Stimulated activated CD8-positive, alpha-beta memory T cell treated with anti-CD3 and anti-CD28 coated beads, Interleukin-15, amount 100 ng/mL, for 48 hours (primary cell): ENCODE data around the gene CACNA1D.

Source experiments
- DNase-seq, 2 donors: peaks; one replicate each; pipeline ENCODE4 v3.0.0-alpha.2; 2020; ENCODE audit warnings: low read depth in 2 of 2

The CACNA1D gene

DNA sequence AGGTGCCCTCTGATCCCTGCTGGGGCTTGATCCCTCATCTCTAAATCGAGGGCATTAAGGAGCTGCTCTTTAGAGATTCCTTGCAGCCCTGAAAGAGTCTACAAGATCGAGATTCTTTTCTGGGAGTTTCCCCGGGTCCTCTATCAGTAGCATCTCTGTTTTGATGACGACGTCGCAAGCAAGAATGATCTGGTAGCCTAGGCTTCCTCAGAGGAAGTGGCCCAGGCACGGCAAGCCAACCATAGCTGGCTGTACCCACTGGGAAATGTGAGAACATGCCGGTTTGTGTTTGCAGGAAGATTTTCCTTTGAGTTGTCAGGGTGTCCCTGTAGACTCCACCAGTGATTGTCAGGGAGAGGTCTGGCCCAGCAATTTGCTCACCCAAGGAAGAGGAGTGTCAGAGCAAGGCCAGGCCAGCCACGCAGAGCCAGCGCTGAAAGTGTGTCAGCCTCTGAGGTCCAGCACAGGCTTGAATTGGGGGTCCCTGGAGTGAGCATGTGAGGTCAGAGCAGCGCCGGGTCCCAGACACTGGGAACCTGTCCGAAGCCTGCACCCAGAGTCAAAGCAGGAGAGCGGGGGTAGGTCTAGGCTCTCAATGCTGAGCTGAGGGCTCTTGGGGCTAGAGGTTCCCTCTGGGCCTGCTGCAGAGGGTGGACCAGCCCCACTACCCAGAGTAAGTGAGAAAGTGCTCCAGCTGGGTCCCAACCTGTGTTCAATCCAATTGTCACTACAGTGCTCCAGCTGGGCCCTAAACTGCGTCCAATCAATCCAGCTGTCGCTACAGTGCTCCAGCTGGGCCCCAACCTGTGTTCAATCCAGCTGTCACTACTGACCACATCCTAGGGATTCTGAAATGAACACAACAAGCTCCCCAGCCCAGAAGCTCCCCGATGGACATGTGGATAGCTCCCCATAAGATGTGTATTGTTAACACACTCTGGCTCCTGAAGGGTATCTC is 256.1 kb downstream of the CACNA1D start:
- no peak for DNase-seq

DNA sequence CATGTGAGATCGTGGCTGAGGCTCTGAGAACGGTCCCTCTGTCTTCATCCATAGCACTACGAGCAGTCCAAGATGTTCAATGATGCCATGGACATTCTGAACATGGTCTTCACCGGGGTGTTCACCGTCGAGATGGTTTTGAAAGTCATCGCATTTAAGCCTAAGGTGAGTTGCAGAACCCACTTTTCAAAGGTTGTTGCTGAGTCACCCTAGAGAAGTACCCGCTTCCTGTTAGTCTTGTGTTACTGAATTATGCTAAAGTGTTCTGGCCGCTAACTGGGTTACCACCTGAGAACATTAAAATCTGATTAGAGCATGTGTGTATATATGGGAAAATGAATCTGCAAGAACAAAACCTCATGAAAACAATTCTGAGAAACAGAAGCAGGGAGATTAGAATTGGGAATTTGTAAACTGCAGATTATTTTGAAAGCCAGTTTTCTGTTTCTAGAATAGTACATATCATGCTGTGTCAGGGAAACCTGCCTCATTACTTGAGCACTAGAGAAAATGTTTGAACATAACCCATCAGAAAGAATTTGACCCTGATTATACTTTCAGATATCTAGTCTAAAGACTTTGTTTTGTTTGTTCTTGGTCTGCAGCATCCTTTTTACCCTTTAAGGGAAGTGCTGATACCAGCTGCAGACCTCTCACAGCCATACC is 259.2 kb downstream of the CACNA1D start:
- DNase-seq, result no peak

DNA sequence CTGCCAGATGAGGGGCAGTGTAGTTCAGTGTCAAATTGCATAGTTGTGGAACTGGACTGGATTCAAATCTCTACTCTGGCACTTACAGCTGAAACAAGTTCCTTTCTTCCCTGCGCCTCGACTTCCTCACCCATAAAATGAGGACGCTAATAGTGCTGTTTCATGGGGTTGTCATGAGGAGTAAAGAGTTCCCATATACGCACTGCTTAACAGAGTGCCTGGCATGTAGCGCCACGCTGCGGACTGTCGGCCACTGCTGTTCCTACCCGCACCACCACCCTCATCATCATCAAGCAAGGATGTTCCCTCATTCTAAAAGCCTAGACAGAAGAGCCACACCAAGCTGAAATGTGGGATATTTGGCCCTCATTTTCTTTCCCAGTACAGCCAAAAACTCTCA is 259.9 kb downstream of the CACNA1D start:
- DNase-seq, result no peak

DNA sequence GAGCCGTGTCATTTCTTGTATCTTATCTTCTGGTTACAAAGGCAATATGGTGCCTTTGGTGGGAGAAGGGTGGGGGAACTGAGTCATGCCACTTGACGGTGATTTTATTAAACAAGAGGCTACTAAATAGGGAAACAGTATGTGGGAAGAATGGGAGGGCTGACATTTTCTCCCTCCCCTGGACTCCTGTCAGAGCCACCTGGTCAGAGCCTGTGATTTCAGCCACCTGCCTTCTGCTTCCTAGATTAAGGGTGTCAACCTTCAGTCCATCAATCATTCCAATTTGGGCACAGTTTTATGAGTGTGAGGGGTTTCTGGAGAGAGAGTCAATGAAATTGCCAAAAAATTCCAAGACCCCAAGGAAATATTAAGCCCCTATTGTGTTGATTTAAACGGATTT is 264.4 kb downstream of the CACNA1D start:
- no peak for DNase-seq

DNA sequence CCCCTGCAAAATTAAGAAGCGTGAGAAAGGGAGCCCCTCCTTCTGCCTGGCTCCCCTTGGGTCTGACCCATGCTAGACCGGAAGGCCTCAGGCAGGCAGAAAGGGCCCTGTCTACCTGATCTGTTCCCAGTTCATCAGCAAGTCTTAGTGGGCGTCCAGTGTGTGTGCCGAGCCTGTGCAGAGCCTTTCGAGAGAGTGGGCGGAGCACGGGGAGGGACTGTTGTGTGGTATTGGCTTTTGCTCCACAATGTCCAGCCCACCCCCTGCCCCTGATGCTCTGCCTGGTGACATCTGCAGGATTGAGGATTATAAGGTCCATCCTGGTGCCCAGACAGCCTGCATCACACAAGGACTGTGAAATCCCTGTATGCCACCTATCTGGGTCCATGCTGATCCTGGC is 268.9 kb downstream of the CACNA1D start:
- DNase-seq, result no peak

DNA sequence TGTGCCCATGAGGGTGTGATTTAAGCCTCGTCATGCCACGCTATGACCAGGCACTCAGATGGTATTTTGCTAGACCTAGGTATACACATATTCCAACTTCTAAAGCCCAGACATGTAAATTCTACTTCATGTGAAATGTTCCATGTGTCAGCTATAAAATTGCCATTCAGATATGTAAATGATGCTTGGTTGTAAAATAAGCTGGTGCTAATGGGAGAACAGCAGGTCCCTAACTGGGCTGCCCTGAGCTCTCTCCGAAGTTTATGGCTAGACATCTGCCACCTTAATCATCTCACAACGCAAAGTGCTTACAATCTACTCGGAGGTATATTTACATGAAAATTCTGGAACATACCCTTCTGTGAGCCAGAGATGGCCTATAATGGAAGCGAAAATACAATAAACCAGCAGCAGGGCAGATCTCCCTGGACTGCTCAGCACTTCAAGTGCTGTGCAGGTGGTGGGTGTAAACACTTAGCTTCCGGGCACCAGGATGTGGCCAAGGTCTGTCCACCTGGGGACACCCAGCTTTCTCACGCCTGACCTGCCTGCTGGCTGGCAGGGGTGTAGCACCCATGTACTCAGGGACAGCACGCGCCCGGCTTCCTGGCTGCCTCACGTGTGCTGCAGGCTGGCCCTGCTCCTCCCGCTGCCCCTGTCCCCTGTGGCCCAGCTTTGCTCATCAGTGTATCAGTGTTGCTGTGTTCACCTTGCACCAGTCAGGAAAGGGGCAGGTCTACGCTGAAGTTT is 269.8 kb downstream of the CACNA1D start:
- DNase-seq, result no peak

DNA sequence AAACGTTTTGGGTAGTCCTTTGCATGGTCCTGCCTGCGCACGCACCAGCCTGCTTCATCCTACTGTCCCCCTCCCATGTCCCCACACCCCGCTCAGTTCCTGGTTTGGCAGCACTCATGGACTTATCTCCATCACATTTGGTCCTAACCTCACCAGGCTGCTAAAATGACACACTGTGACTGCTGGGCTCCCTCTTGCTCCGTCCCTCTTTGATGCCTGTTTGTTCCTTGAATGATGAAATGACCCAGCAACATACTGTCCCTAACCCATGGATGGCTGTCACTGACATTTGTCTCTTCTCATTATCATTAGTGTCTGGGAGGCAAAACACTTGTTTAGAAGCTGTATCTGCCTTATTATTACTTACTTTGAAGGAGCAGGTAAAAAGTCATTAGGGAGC is 271.3 kb downstream of the CACNA1D start:
- DNase-seq, result no peak

DNA sequence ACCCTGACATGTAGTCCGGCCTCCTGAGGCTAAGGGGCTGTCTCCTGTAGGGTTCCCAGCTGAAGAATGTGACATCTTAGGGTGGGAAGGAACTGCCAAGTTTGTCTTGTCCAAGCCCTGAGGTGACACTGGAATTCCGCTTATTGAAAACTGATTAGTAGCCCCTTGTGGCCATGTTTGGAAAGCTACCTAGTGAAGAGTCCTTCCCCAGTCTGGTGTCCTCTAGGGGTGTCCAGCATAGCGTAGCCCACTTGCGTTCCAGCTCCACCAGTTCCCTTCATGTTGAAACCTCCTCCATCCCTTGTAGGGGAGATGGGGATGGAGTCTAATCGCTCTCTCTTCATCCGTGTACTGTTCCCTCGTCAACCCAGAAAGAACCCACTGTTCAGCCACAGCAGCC is 272.3 kb downstream of the CACNA1D start:
- DNase-seq, result no peak

DNA sequence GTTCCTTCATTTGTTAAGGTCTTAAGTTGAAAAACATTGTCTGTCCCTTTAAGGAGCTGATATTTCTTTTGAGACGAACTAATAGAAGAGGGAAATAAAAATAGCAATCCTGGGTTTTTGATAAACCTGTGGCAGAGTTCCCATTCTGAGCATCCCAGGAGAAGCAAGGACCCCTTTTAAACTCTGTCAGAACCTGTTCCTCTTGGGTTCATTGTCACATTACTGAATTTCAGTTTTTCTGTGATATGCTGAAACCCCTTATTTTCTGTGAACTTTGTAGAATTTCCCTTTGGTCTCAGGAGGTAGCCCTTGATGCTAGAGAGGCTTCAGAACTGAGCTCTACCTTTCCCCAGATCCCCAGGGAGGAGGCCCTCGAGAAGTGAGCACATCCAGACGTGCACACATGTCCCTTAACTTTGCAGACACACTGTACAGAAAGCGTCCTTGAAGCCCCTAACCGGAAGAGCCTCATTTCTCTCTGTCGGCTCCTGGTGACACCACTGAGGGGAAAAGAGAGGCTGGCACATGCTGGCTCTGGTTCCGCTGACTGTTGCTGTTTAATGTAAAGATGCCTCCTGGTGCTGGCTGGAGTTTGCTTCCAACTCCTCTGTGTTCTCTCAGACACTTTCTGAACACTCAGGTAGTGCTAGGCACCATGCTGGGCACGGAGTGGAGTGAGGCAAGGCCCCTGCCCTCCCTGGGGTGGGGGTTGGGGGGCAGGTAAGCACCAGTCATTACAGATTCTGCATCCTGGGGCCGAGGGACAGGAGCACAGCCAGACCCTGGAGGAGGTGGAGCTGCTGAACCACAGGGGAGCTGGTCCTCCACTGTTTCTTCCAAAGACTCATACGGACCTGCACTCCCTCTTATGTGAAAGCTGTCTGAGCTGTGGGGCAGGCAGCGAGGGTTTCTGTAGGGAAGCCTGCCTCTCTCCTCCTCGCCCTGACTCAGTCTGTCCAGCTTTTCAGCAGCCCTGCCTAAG is 274.4 kb downstream of the CACNA1D start:
- no peak for DNase-seq

DNA sequence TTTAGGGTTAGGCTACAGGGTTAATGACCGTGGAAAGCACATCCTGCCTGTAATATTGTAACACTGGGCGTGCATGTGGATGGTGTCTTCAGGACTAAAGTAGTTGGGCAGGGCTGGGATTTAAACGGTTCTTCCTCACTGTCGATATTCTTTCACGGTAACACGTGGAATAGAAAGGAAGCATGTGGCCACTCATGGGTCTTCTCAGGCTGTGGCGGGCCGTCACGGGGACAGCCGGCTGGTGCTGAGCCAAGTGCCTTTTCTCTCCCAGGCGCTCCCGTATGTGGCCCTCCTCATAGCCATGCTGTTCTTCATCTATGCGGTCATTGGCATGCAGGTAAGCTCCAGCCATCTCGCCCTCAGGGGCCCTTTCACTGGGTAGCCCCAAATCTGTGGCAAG is 278.2 kb downstream of the CACNA1D start:
- DNase-seq, result no peak

DNA sequence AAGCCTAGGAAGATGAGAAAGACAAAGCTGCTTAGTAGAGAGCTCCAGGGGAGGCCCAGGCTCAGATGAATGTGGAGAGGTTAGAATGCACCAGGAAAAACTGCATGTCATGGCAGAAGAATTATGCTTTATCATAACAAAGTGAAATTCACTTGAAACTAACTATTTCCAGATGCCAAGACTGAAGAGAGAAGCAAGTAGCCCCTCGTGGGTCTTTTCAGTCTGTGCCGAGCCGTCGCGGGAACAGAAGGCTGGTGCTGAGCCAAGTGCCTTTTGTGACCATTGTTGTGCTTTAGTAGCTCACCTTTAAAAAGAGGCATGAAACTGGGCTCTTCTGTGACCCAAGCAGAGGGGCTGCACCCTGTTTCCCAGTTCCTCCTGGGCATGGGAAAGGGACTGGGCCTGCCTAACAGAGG is 278.6 kb downstream of the CACNA1D start:
- DNase-seq, result no peak

DNA sequence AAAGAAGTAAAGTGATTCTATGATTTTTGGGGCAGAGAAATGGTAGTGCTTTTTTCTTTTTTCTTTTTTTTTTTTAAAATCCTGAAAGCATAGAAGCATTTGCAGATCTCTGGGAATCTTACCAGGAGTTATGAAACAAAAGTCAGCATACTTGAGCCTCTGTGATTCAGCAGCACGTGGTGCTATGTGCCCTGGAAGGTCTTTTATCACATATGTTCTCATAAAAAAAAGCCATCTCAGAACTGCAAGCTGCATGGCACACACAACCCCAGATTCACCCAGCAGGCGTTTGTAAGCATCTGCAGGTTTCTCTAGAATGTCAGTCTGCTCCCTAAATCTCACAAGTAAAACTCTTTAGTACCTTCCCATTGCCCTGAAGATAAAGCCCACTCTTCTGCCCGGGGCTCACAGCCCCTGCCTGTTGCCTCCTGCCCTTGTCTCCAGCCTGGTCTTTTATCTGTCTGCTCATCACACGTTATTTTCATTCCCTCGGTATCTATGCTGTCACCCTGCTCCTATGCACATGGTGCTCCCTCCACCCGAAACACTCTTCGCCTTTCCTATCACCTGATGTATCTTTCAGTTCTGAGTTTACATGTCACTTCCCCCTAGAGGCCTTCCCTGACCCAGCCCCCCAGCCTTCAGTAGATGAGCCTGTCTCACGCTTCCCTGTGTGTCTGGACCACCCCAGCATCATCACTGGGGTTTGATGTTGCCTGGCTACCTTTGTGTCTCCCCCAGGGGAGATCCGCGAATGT is 279.4 kb downstream of the CACNA1D start:
- no peak for DNase-seq

DNA sequence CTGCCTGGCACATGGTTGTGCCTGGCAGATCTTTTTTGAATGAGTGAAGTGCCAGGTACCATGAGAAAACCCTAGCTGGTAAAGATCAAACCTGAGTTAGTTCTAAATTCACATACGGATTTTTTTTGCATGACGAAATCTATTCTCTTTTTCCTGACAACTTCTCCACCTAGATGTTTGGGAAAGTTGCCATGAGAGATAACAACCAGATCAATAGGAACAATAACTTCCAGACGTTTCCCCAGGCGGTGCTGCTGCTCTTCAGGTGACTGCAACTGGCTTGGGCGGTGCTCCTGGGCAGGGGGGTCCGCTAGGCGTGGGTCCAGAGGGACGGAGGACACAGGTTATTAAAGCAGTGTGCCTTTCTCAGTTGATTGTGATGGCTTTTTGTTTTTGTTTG is 280.0 kb downstream of the CACNA1D start:
- DNase-seq, result no peak

DNA sequence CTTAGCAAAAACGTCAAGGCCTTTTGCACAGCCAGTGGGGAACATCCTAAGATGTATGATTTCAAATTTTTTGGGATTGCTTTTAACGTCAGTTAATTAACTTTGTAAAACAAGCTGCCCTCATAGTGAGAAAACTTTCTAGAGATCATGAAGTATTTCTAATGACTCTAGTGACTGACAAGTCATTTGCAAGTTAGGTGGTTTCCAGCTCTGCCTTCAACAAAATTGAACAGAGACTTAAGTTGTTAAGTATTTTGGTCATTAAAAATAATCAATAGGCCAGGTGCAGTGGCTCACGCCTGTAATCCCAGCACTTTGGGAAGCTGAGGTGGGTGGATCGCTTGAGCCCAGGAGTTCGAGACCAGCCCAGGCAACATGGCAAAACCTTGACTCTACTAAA is 280.6 kb downstream of the CACNA1D start:
- DNase-seq, result no peak

DNA sequence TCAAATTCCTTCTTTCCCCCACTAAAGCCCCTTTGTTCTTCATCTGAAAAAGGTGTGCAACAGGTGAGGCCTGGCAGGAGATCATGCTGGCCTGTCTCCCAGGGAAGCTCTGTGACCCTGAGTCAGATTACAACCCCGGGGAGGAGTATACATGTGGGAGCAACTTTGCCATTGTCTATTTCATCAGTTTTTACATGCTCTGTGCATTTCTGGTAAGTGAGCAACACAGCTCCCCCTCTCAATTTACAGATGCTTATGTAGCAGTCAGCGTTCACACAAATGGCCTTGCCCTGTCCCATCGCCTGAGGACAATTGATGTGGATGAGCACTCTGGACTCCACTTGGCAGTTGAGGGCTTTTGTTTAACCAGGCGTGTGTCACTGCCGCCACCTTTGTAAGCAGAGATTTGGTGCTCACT is 281.4 kb downstream of the CACNA1D start:
- no peak for DNase-seq

DNA sequence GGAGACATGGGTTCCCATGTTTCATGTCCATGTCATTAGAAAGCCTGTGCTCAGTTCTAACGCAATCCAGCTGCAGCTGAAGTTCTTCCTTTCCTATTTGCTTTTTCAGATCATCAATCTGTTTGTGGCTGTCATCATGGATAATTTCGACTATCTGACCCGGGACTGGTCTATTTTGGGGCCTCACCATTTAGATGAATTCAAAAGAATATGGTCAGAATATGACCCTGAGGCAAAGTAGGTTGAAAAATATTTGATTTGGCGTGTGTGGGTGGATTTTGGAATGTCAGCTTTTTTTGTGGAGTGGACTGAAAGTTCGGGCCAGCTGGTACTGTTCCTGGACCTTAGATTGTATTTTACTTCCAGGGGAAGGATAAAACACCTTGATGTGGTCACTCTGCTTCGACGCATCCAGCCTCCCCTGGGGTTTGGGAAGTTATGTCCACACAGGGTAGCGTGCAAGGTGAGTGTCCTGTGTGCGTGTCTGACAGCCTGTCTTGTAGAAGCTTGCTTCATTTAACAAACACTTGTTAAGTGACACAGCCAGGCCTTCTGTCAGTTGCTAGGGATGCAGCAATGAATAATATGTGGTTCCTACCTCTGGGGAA is 282.2 kb downstream of the CACNA1D start:
- no peak for DNase-seq

DNA sequence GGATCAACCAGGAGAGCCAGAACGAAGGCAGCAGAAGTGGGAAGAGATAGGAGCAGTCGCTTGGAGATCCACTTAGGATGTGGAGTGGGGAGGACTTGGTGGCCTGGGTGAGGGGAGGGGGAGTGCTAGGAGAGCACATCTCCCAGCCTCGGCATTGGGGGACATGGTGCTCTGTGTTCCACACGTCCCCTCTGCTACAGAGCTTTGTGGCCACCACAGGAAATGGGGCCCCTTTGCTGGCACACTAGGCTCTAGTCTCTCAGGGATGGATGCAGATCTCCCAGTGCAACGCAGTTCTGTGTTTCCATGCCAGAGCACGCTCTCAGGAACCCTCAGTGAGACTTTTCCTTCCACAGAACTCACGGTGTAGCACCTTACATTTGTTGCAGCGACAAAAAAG is 283.1 kb downstream of the CACNA1D start:
- no peak for DNase-seq

DNA sequence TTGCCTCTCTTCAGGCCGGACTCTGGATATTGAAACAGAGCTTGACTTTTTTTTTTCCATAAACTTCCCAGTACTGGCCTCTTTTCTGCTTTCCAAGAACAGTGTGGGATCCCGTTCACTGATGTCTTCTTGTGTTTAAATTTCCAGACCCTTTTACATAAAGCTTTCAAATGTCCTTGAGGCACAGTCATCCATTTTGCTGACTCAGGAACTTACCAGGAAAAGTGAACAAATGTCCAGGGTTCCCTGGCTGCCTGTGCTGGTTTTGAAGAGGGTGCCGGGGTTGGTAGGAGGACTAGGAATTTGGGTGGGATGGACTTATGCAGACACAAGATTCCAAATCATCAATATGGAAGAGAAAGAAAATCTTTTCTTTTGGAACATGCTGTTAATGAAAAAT is 283.7 kb downstream of the CACNA1D start:
- DNase-seq, result no peak

DNA sequence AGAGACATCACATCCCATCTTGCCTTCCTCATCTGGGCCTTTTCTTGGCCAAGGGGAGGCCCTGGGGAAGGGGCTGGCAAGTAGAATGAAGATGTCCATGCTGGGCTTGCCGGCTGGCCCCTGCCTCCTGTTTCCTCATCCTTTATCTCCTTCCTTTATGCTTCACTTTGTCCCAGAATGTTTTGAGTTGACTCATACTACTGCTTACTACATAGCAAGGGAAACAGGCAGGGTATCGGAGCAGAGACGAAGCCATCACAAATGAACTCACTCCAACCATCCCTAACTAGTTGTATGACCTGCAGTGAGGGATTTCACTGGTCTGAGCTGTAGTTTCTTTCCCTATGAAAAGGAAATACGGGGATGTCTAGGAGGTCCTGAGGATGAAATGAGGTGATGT is 285.8 kb downstream of the CACNA1D start:
- DNase-seq, result no peak

DNA sequence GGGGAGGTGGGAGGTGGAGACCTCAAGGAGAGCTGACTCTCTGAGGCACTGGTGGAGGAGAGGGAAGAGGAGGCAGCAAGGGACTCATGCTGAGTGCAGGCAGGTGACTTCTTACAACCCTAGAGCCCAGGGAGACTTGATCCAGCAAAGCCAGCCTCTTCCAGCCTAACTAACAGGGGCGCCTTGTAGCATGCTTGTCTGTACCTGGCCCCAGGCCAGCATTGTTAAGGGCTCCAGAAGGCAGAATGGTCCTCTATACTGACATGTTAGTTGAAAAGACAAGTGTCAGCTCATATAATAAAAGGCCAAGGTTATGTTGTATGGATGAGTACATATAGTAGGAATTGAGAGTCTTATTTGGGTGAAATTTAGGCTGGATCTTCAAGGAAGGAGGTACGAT is 286.4 kb downstream of the CACNA1D start:
- no peak for DNase-seq
